Naive thymus-derived CD8-positive, alpha-beta T cell (primary cell): Measurements from ENCODE around the gene AMIGO1. TPM values are rescaled to one million over a fixed set of nuclear protein-coding genes. Genes with fewer than 3 reads are reported as not detected.

Experiments
- ATAC-seq, 2 donors: fragments of 150-1000 bp; cut with Tn5 transposase in 1 of 2; sonication (Bioruptor Pico), chemical (Tn5 transposase) in 1 of 2; 1 replicate in 1 of 2; 2 replicates in 1 of 2; pipeline ENCODE4 v1.10.0; 2021; ENCODE audit warnings: mild to moderate bottlenecking in 2 of 2, moderate library complexity in 2 of 2
- POLR2A ChIA-PET: fragments of 350-600 bp; sonication (Branson Sonifier 250); formaldehyde crosslinking; loops from one replicate; lab custom pipeline; 2021; ENCODE audit warnings: antibody characterized with exemption; lab: Charles Lee
- DNase-seq, 10 donors: peaks; one replicate each; pipeline versions ENCODE4 v3.0.0 to v3.0.0-alpha.2; 2020 to 2022
- H3K27ac Mint-ChIP-seq, 10 donors: one replicate each; pipeline ENCODE4 v1.8.0; 2020 to 2022; ENCODE audit warnings: mild to moderate bottlenecking in 10 of 10, mixed read lengths in 10 of 10, moderate library complexity in 4 of 10, inconsistent platforms in 1 of 10
- H3K27me3 Mint-ChIP-seq, 5 donors: one replicate each; pipeline ENCODE4 v1.8.0; 2021 to 2022; ENCODE audit warnings: mixed read lengths in 5 of 5
- H3K36me3 Mint-ChIP-seq, 3 donors: one replicate each; pipeline ENCODE4 v1.8.0; 2020 to 2022; ENCODE audit warnings: mixed read lengths in 3 of 3, mild to moderate bottlenecking in 2 of 3, inconsistent platforms in 1 of 3
- H3K4me1 Mint-ChIP-seq, 4 donors: one replicate each; pipeline ENCODE4 v1.8.0; 2021 to 2022; ENCODE audit warnings: mixed read lengths in 4 of 4
- H3K4me3 Mint-ChIP-seq, 10 donors: one replicate each; pipeline ENCODE4 v1.8.0; 2020 to 2022; ENCODE audit warnings: mild to moderate bottlenecking in 10 of 10, mixed read lengths in 10 of 10, moderate library complexity in 6 of 10, inconsistent platforms in 1 of 10
- H3K9me3 Mint-ChIP-seq, 9 donors: one replicate each; pipeline ENCODE4 v1.8.0; 2020 to 2022; ENCODE audit warnings: mixed read lengths in 9 of 9, mild to moderate bottlenecking in 3 of 9, inconsistent platforms in 1 of 9, moderate library complexity in 1 of 9
- polyA plus RNA-seq, 3 donors: library from polyadenylated mRNA; unstranded; fragments of 300-500 nt; fragmentation: Illumina TruSeq; gene quantifications; one replicate each; pipeline ENCODE4 v1.2.3, GENCODE V29; 2021
- total RNA-seq, 8 experiments: library from RNA in 2 of 8; stranded (reverse) in 2 of 8; gene quantifications; one replicate each; pipeline ENCODE4 v1.2.3 and lab custom pipeline; 2021 to 2026

The AMIGO1 gene
- total and polyA plus RNA-seq, 5 experiments from 2014 or later = 17.8 to 42.2 (median 32.8) TPM

DNA sequence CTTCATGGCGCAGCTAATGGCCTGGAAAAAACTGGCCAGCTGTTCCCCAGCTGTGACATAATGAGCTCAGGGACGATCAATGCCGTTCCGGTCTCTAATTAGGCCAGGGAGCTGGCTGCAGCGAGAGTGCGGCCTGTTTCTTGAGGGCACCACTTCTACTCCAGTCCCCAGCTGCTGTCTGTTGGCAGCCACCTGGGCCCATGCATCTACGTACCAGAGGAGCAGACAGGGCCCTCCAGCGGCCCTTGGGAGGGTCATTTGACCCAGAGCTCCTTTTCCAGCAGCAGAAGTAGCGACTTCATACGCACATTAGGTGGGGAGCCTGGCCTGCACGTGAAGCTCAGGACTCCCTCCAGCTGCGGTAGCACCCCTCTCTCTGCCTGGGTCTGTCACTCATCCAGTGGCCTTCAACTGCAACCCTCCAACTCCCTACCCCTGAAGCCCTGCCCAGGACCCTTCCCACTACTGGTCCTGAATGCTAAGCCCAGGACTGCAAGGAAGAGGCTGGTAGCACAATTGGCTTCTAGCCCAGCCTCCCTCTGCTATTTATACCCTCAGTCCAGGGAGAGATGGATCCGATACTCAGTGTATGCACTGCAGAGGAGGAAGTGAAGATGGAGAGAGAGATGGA, 21.0 kb upstream of the AMIGO1 start:
- ATAC-seq (no peak), DNase-seq (no peak)
- Mint-ChIP-seq H3K36me3 (no peaks in the 10 kb centered on the region), H3K4me3 (peak overlapping the region; percentile 40 to 84 (median 68)), H3K4me1 (peaks cover 26 to 45% (median 33%) of the 10 kb centered on the region in 4 donors), H3K27me3 (peaks cover 0 to 1% (median 0%) of the 10 kb centered on the region in 5 donors), H3K9me3 (no peaks in the 10 kb centered on the region), H3K27ac (peak overlapping the region in 9 of 10 donors; percentile 55 to 96 (median 85))
- POLR2A ChIA-PET = interaction anchor here (1.0 to 14.0 kb wide), 4 partner anchors 18 to 105 kb away, joined by 3 to 462 read pairs (median 31); partner anchors contain the start of genes AMIGO1, ATXN7L2, CYB561D1 and GNAI3

DNA sequence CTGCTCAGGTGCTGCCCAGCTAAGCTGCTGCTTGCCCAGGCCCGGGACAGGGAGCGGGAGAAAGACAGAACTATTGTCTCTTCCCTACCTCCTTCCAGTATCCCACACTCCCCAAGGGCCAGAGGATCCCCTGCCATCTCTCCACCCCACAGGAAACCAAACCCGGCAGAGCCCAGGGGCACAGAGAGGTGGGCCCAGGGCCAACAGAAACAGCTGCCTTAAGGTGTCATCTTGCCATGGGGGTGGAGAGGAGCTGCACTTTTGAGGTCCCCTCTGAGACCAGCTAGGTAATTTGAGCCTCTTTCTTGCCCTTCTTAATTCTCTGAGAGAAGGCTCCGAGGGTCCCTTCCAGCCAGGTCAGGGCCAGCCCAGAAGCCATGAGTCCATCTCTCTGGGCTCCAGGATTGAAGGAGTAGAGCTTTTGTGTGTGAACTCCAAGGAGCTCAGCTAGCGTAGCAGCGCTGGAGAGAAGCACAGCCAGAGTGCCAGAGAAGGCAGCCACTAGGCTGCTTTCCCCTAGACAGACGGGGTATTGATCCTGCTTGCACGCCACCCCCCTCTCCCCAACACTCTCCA, 20.4 kb upstream of the AMIGO1 start:
- H3K27ac Mint-ChIP-seq = peak overlapping the region in 8 of 10 donors; percentile 15 to 80 (median 62)
- no peaks in the 10 kb centered on the region for H3K9me3 Mint-ChIP-seq
- H3K27me3 Mint-ChIP-seq = peaks cover 0 to 1% (median 0%) of the 10 kb centered on the region in 5 donors
- ATAC-seq (no peak), DNase-seq (no peak)
- peaks cover 26 to 45% (median 33%) of the 10 kb centered on the region in 4 donors for H3K4me1 Mint-ChIP-seq
- POLR2A ChIA-PET = interaction anchor here (1.3 to 14.0 kb wide), 3 partner anchors 30 to 104 kb away, joined by 7 to 462 read pairs (median 55); partner anchors contain the start of genes AMIGO1, ATXN7L2, CYB561D1 and PSMA5
- no peaks in the 10 kb centered on the region for H3K36me3 Mint-ChIP-seq
- peak overlapping the region in 1 of 10 donors; percentile 14 for H3K4me3 Mint-ChIP-seq

DNA sequence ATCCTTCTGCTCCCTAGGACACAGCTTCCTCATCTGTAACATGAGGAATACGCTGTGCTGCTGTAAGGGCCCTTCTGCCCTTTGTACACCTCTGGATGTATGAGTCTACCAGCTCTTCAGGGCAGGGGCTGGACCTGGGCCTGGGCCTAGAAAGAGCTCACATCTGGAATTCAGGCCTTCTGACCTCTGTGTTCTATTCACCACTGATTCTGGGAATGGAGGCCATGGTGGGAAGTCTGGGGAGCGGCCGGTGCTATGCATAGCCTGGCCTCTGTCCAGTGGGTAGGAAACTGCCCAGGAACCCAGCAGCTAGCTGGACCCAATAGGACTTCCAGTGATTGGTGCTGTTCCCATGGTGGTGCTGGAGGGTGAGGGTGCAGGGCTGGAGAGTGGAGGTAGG, 19.2 kb upstream of the AMIGO1 start:
- POLR2A ChIA-PET = interaction anchor here (5.5 to 14.0 kb wide), 2 partner anchors 29 to 44 kb away, joined by 55 to 462 read pairs; partner anchors contain the start of genes AMIGO1, ATXN7L2 and CYB561D1
- ATAC-seq (no peak), DNase-seq (no peak)
- Mint-ChIP-seq H3K4me1 (peaks cover 26 to 45% (median 33%) of the 10 kb centered on the region in 4 donors), H3K4me3 (no peak overlapping the region), H3K27me3 (peaks cover 0 to 1% (median 0%) of the 10 kb centered on the region in 5 donors), H3K36me3 (no peaks in the 10 kb centered on the region), H3K27ac (peak overlapping the region in 4 of 10 donors; percentile 19 to 83 (median 52)), H3K9me3 (no peaks in the 10 kb centered on the region)

DNA sequence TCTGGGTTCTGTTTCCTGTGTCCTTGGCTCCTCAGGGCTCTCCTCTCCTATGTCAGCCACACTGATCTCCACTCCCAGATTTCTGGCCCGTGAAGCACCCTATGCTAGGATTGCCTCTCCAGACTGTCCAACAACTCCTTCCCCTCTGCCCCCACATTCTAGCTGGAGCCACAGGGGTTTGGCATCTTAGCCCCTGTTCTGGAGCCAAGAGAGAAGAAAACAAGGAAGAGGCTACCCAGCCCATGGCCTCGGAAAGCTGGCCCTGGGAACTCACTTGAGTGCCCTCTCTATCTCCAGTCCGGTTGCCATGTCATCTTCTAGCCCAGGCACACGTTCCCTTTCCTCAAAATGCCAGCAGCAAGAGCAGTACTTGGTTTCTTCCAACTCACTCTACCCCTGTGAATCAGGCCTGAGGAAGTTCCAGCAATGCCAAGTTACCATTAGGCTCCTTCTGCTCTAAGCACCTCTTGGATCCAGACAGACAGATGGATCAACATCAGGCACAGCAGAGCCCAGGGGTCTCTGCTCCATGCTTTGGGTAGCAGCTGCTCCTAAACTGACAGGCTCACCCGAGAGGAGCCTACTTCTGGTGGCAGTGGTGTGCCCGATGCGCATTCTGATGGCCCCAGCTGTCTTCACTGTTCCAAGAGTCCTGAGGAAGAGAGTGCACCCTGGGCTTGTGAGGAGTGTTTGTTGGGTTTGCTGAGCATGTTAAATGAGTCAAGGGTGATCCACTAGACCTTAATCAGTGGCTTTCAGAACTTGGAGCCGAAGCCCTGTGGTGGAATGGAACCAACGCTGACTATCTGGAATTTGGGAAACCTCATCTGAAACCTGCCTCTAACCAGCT, 18.5 kb upstream of the AMIGO1 start:
- Mint-ChIP-seq H3K27ac (peak overlapping the region in 6 of 10 donors; percentile 3 to 76 (median 28)), H3K4me3 (no peak overlapping the region), H3K36me3 (no peaks in the 10 kb centered on the region), H3K9me3 (no peaks in the 10 kb centered on the region), H3K27me3 (peaks cover 0 to 1% (median 0%) of the 10 kb centered on the region in 5 donors), H3K4me1 (peaks cover 26 to 45% (median 33%) of the 10 kb centered on the region in 4 donors)
- POLR2A ChIA-PET = interaction anchor here (14.0 kb wide), 1 partner anchor 28 kb away, joined by 462 read pairs; the partner anchor contains the start of genes AMIGO1 and CYB561D1
- DNase-seq (no peak), ATAC-seq (no peak)

DNA sequence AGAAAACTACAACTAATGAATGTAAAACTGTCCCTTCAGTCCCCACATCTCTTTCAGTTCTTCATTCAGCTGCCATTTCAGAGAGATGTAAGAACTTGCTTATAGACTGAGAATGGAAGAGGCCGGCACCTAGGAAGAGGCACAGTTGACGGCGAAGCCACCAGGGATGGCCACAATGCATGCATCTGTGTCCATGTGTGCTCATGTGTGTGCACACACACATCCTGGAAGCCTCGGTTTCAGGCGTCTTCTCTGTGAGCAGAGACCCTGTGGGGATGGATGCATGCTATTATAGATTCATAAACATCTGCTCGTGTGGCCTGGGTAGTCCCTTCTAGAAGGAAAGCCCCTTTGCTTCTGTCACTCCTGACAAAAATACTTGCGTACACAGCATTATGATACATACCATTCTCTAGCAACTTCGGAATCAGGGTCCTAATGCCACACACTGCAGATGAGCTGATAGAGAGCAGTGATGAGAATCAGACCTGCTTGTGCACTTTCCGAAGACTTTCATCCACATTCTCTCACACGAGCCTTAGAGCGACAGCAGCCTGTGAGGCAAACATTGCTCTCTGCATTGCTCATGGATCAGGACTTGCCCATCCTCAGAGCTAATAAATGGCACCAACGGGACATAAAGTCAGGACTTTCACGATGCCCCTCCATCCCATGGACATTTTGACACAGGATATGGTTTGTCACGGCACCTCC, 17.7 kb upstream of the AMIGO1 start:
- H3K27ac Mint-ChIP-seq = peak overlapping the region in 3 of 10 donors; percentile 22 to 46 (median 25)
- DNase-seq (no peak), ATAC-seq (no peak)
- peaks cover 0 to 2% (median 0%) of the 10 kb centered on the region in 5 donors for H3K27me3 Mint-ChIP-seq
- H3K9me3 Mint-ChIP-seq = no peaks in the 10 kb centered on the region
- no peaks in the 10 kb centered on the region for H3K36me3 Mint-ChIP-seq
- H3K4me1 Mint-ChIP-seq = peaks cover 22 to 38% (median 26%) of the 10 kb centered on the region in 4 donors
- no peak overlapping the region for H3K4me3 Mint-ChIP-seq
- POLR2A ChIA-PET = interaction anchor here (14.0 kb wide), 1 partner anchor 28 kb away, joined by 462 read pairs; the partner anchor contains the start of genes AMIGO1 and CYB561D1

DNA sequence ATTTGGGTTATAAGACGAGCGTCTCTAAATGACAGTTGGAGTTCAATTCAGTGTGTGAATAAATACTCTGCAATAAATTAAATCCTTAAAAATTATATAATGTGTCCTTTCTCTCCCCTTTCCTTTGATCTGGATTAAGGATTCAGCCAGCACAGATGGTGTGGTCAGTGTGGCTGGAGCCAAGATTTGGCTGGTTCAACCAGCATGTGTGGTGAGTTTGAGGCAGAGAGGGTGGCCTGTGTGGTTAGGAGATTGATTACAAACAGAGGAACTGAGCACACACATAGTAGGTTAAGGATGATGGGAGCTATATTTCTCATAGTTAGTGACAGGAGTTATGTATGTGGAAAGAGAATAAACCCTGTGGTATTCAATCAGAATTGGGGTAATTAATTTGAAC, 14.2 kb upstream of the AMIGO1 start:
- POLR2A ChIA-PET = interaction anchor here (0.6 to 1.3 kb wide), 4 partner anchors 13 to 29 kb away, joined by 3 to 4 read pairs (median 3); partner anchors contain the start of genes AMIGO1 and CYB561D1
- Mint-ChIP-seq H3K4me3 (no peak overlapping the region), H3K27me3 (peaks cover 0 to 4% (median 0%) of the 10 kb centered on the region in 5 donors), H3K4me1 (peaks cover 0 to 12% (median 3%) of the 10 kb centered on the region in 4 donors), H3K36me3 (no peaks in the 10 kb centered on the region), H3K27ac (peak overlapping the region in 1 of 10 donors; percentile 66), H3K9me3 (no peaks in the 10 kb centered on the region)
- no peak for ATAC-seq
- DNase-seq = no peak

DNA sequence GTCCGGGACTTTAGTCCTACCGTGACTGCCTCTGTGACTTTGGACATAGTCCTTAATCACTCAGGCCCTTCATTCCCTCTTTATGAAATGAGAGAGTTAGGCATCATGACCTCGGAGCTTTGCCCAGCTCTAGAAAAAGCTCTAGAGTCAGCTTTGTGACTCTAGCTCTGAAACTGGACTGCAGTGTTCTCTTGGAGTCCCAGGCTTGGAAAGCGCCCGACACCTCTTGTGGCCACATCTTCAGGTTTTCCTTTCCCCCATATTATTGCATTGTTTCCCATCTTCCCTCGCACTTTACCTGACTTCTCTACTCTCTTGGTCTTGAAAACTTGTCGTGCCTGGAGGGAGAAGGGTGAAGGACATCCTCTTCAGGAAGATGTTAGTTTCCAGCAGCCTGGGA, 12.5 kb upstream of the AMIGO1 start:
- H3K27ac Mint-ChIP-seq = no peak overlapping the region
- no peaks in the 10 kb centered on the region for H3K36me3 Mint-ChIP-seq
- POLR2A ChIA-PET = interaction anchor here (0.9 kb wide), 1 partner anchor 10 kb away, joined by 3 read pairs; no protein-coding TSS in a partner anchor
- ATAC-seq = no peak
- H3K4me1 Mint-ChIP-seq = peaks cover 0 to 5% (median 3%) of the 10 kb centered on the region in 4 donors
- no peaks in the 10 kb centered on the region for H3K9me3 Mint-ChIP-seq
- H3K27me3 Mint-ChIP-seq = peaks cover 0 to 4% (median 0%) of the 10 kb centered on the region in 5 donors
- H3K4me3 Mint-ChIP-seq = no peak overlapping the region
- no peak for DNase-seq

DNA sequence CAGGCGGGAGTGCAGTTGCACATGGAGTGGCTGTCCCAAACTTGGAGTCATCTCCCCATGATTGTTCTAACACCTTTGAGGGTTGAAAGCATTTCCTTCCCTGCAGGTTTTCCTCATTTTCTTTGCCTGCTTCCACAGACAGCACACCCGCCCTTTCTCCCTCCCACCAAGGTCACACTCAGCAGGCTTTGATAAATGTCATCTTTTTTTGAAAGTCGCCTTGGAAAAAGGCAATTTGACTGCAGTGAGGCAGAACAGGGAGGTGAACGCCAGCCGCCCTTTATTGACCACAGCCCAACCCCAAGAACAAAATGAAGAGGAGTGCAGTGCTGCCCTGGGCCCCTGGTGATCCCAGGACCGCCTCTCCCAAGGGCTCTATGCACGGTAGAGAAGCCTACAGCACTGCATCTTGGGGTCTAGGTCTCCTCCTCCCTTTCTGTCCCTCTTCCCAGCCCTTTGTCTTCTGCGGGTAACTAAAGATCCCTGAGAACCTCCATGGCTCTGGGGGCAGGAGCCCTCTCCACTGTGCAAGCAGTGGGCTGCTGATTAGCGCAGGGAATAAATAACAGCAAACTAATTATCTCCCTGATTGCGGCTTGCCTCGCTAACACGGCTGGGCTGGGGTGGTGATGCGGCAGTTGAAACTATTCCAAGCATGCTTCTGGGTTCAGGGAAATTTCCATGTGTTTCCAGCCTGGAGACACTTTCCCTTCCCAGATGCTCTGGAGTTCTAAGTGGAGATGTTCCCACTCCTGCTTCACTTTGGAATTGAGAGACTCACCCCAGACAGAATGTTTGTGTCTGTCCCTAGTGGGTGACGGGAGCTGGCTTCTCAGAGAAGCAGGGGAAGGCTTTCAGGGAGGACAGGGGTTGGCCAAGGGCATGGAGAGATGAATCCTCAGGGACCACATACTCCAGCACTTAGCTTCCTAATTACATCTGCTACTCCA, 11.8 kb upstream of the AMIGO1 start:
- Mint-ChIP-seq H3K9me3 (no peaks in the 10 kb centered on the region), H3K27ac (peak overlapping the region in 2 of 10 donors; percentile 23 to 32), H3K4me1 (peaks cover 0 to 12% (median 3%) of the 10 kb centered on the region in 4 donors), H3K4me3 (no peak overlapping the region), H3K27me3 (peaks cover 0 to 4% (median 0%) of the 10 kb centered on the region in 5 donors), H3K36me3 (no peaks in the 10 kb centered on the region)
- POLR2A ChIA-PET = interaction anchor here (0.9 to 1.2 kb wide), 3 partner anchors 11 to 13 kb away, joined by 3 to 5 read pairs (median 3); no protein-coding TSS in a partner anchor
- ATAC-seq (no peak), DNase-seq (no peak)

DNA sequence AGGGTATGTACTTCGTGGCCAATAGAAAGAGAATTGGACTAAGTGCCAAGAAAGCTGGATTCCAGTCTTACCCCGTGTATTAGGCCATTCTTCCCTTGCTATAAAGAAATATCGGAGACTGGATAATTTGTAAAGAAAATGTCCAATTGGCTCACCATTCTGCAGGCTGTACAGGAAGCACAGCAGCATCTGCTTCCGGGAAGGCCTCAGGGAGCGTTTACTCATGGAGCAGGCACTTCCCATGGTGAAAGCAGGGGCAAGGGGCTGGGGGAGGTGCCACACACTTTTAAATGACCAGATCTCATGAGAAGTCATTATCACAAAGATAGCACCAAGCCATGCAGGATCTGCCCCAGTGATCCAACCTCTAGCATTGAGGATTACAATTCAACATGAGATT, 7.8 kb upstream of the AMIGO1 start:
- H3K4me1 Mint-ChIP-seq = peaks cover 2 to 23% (median 6%) of the 10 kb centered on the region in 4 donors
- H3K4me3 Mint-ChIP-seq = no peak overlapping the region
- no peak overlapping the region for H3K27ac Mint-ChIP-seq
- H3K36me3 Mint-ChIP-seq = no peaks in the 10 kb centered on the region
- POLR2A ChIA-PET = interaction anchor here (0.7 to 21.0 kb wide), 3 partner anchors 14 to 31 kb away, joined by 3 to 337 read pairs (median 6); partner anchors contain the start of gene CYB561D1
- H3K9me3 Mint-ChIP-seq = no peaks in the 10 kb centered on the region
- DNase-seq (no peak), ATAC-seq (no peak)
- peaks cover 0 to 3% (median 0%) of the 10 kb centered on the region in 5 donors for H3K27me3 Mint-ChIP-seq

DNA sequence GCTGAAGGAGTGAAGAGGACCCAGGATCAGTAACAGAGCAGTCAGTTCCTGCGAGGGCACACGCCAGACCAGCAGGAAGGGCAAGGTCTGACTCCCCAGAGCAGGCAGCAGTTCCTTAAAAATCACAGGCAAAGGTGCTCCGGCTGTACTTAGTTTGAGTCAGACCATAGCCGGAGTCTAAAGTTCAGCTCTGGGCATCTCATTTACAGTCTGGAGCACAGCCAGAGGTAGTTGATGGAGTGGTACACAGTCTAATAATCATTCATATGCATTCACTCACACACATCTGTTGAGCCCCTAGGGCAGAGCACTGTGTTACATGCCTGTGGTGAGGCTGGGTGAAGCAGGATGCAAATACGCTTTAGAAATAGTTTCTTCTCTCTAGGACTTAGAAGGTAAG, 7.3 kb upstream of the AMIGO1 start:
- no peak overlapping the region for H3K4me3 Mint-ChIP-seq

More for the DNA sequence above, 7.3 kb upstream of the AMIGO1 start:
- Mint-ChIP-seq H3K36me3 (no peaks in the 10 kb centered on the region), H3K27ac (no peak overlapping the region), H3K27me3 (peaks cover 0 to 3% (median 0%) of the 10 kb centered on the region in 5 donors), H3K9me3 (no peaks in the 10 kb centered on the region), H3K4me1 (peaks cover 2 to 27% (median 8%) of the 10 kb centered on the region in 4 donors)
- no peak for DNase-seq
- POLR2A ChIA-PET = interaction anchor here (1.9 to 21.0 kb wide), 2 partner anchors 15 to 21 kb away, joined by 6 to 337 read pairs; partner anchors contain the start of gene CYB561D1
- no peak for ATAC-seq
